HepG2 (cell line): ENCODE data around the gene ADGRB3. TPM values are rescaled to one million over a fixed set of nuclear protein-coding genes. Genes with fewer than 3 reads are reported as not detected.

Experiments
- ATAC-seq: fragments of 200-7000 bp; cut with Tn5 transposase; 3 replicates; pipeline ENCODE4 v1.9.1; 2020; ENCODE audit warnings: mild to moderate bottlenecking, moderate library complexity
- BruUV-seq: library from RNA; stranded (reverse); fragments of 400-500 nt; replicated peaks from 2 replicates; lab custom pipeline; 2021; lab: Mats Ljungman, UMichigan
- CTCF ChIA-PET: fragments of 300-600 bp; formaldehyde crosslinking; extraction: SDS; loops from one replicate; lab custom pipeline; 2021; ENCODE audit warnings: low total read pairs, inconsistent platforms, low intra/inter-chr PET ratio; lab: Yijun Ruan, JAX
- POLR2A ChIA-PET: fragments of 350-600 bp; sonication (Branson Sonifier 250); formaldehyde crosslinking; loops from one replicate; lab custom pipeline; 2020; ENCODE audit warnings: antibody characterized with exemption, inconsistent platforms; lab: Yijun Ruan, JAX
- DNase-seq: peaks from one replicate; pipeline ENCODE4 v3.0.0-alpha.2; 2015; ENCODE audit warnings: low spot score
- FAIRE-seq: peaks from 3 replicates; lab custom pipeline; 2011; peaks lifted over from hg19 to GRCh38; lab: Jason Lieb, UNC
- H2AFZ ChIP-seq: one replicate; pipeline ENCODE4 v1.6.1; 2011; ENCODE audit warnings: low read length, inconsistent platforms
- H3K27ac ChIP-seq: fragments of 300-600 bp; 3 replicates; pipeline ENCODE4 v1.8.0; 2011; ENCODE audit warnings: mixed run types, mild to moderate bottlenecking, mixed read lengths, low read length, inconsistent platforms; ENCODE audit not compliant: insufficient read depth; ENCODE audit errors: extremely low read length
- H3K27me3 ChIP-seq, 2 experiments: fragments of 200-600 bp in 1 of 2; 2 replicates in 1 of 2; 3 replicates in 1 of 2; pipeline versions ENCODE4 v1.6.0 to v1.8.0; 2011; ENCODE audit warnings: low read length in 2 of 2, mild to moderate bottlenecking in 2 of 2, moderate library complexity in 2 of 2, inconsistent platforms in 1 of 2; ENCODE audit not compliant: insufficient read depth in 2 of 2, control insufficient read depth in 1 of 2
- H3K36me3 ChIP-seq, 2 experiments: fragments of 200-600 bp in 1 of 2; replicated peaks in 1 of 2; 2 replicates in 1 of 2; 3 replicates in 1 of 2; pipeline versions ENCODE4 v1.5.1 to v1.8.0; 2011; ENCODE audit warnings: low read length in 2 of 2, inconsistent platforms in 1 of 2; ENCODE audit not compliant: insufficient read depth in 2 of 2, control insufficient read depth in 1 of 2
- H3K4me1 ChIP-seq: 2 replicates; pipeline ENCODE4 v1.5.1; 2012; ENCODE audit warnings: low read length, inconsistent platforms; ENCODE audit not compliant: insufficient read depth
- H3K4me2 ChIP-seq: 2 replicates; pipeline ENCODE4 v1.6.0; 2011; ENCODE audit warnings: low read depth, low read length, inconsistent platforms
- H3K4me3 ChIP-seq, 3 experiments: fragments of 200-600 bp in 1 of 3; sonication (generic), shearing (Covaris generic) in 1 of 3; replicated peaks in 1 of 3; 2 replicates each; pipeline ENCODE4 v1.5.1; 2011 to 2016; ENCODE audit warnings: low read length in 3 of 3, inconsistent platforms in 2 of 3, low read depth in 2 of 3, mild to moderate bottlenecking in 2 of 3, control low read depth in 1 of 3, mixed read lengths in 1 of 3; ENCODE audit not compliant: insufficient read depth in 1 of 3
- H3K79me2 ChIP-seq: one replicate; pipeline ENCODE4 v1.6.1; 2011; ENCODE audit warnings: low read length, inconsistent platforms; ENCODE audit not compliant: insufficient read depth
- H3K9ac ChIP-seq: 2 replicates; pipeline ENCODE4 v1.6.0; 2011; ENCODE audit warnings: mild to moderate bottlenecking, low read depth, low read length, inconsistent platforms; ENCODE audit not compliant: insufficient read depth
- H3K9me3 ChIP-seq: 2 replicates; pipeline ENCODE4 v1.5.1; 2012; ENCODE audit warnings: mild to moderate bottlenecking, low read length
- H4K20me1 ChIP-seq: 2 replicates; pipeline ENCODE4 v1.6.0; 2011; ENCODE audit warnings: inconsistent platforms, mild to moderate bottlenecking, low read length, moderate library complexity; ENCODE audit not compliant: insufficient read depth
- KLF13 ChIP-seq: sonication (generic); formaldehyde crosslinking; IDR thresholded peaks from 2 replicates; pipeline ENCODE4 v1.4.0; 2020; ENCODE audit warnings: mild to moderate bottlenecking, missing genetic modification reagents
- MATR3 ChIP-seq: sonication (generic); formaldehyde crosslinking; IDR thresholded peaks from 2 replicates; pipeline ENCODE4 v1.4.0; 2020; ENCODE audit warnings: missing genetic modification reagents
- MXI1 ChIP-seq: IDR thresholded peaks from 3 replicates; pipeline ENCODE4 v1.6.1; 2012; ENCODE audit warnings: low read depth, low read length, inconsistent platforms, borderline replicate concordance
- RXRB ChIP-seq: IDR thresholded peaks from 2 replicates; pipeline ENCODE4 v1.6.1; 2016; ENCODE audit warnings: borderline replicate concordance, missing genetic modification reagents, missing compliant biosample characterization
- SP140L ChIP-seq: sonication (generic); formaldehyde crosslinking; IDR thresholded peaks from 2 replicates; pipeline ENCODE4 v1.4.0; 2020; ENCODE audit warnings: missing genetic modification reagents, borderline replicate concordance
- ZNF12 ChIP-seq: sonication (generic); formaldehyde crosslinking; IDR thresholded peaks from 2 replicates; pipeline ENCODE4 v1.5.0; 2020; ENCODE audit warnings: missing genetic modification reagents
- ZNF570 ChIP-seq: sonication (generic); formaldehyde crosslinking; IDR thresholded peaks from 2 replicates; pipeline ENCODE4 v1.4.0; 2020; ENCODE audit warnings: mild to moderate bottlenecking, missing genetic modification reagents, borderline replicate concordance
- ZNF577 ChIP-seq: sonication (generic); formaldehyde crosslinking; IDR thresholded peaks from 2 replicates; pipeline ENCODE4 v1.4.0; 2020; ENCODE audit warnings: mild to moderate bottlenecking, low read depth, missing genetic modification reagents, borderline replicate concordance
- in situ Hi-C: cut with HindIII; loops from 2 replicates; pipeline ENCODE4 v1.10.0; 2017; ENCODE audit warnings: low pct_unique_long_range_greater_than_20kb; ENCODE audit not compliant: extremely low pct_ligation_motif_present
- intact Hi-C: fragments of 100-400 bp; cut with micrococcal nuclease; formaldehyde crosslinking; loops from one replicate; pipeline ENCODE4 v1.10.0; 2022; ENCODE audit not compliant: unreplicated experiment
- polyA plus RNA-seq, 8 experiments: library from polyadenylated mRNA; depleted of rRNA in 3 of 8; stranded (reverse) in 7 of 8; unstranded in 1 of 8; fragments of >200 nt; fragmentation: Illumina TruSeq in 4 of 8; extraction: Trizol in 4 of 8; gene quantifications; 2 replicates each; pipeline versions ENCODE4 v1.2.1 to v1.2.3, GENCODE V29; 2011 to 2016; ENCODE audit warnings: low read depth in 4 of 8, missing spikeins in 1 of 8, mixed read lengths in 1 of 8; ENCODE audit not compliant: insufficient read depth in 1 of 8
- total RNA-seq, 5 experiments: library from RNA; depleted of rRNA; stranded (reverse); fragments of >200 nt; fragmentation: Illumina TruSeq; extraction: Trizol; gene quantifications; 2 replicates each; pipeline ENCODE4 v1.2.3, GENCODE V29; 2016; ENCODE audit warnings: low read depth in 1 of 5
- TF ChIP-seq, protein P1 (sequence below): sonication (generic); formaldehyde crosslinking; IDR thresholded peaks from 2 replicates; pipeline ENCODE4 v1.9.0; 2021; ENCODE audit warnings: mild to moderate bottlenecking, missing genetic modification reagents
- TF ChIP-seq, protein P2 (sequence below): sonication (generic); formaldehyde crosslinking; IDR thresholded peaks from 2 replicates; pipeline ENCODE4 v1.4.0; 2020; ENCODE audit warnings: mild to moderate bottlenecking, low read depth, missing genetic modification reagents
- TF ChIP-seq, protein P3 (sequence below): sonication (generic); formaldehyde crosslinking; IDR thresholded peaks from 2 replicates; pipeline ENCODE4 v1.4.0; 2020; ENCODE audit warnings: missing genetic modification reagents, mild to moderate bottlenecking, borderline replicate concordance
- TF ChIP-seq, protein P4 (sequence below): sonication (generic); formaldehyde crosslinking; IDR thresholded peaks from 2 replicates; pipeline ENCODE4 v1.5.0; 2020; ENCODE audit warnings: missing genetic modification reagents, mild to moderate bottlenecking, borderline replicate concordance

Gene ADGRB3
- total and polyA plus RNA-seq, 2 of the 13 experiments (the other 11 are each of a cell fraction or from before 2014, with no cell fraction given): not detected

DNA sequence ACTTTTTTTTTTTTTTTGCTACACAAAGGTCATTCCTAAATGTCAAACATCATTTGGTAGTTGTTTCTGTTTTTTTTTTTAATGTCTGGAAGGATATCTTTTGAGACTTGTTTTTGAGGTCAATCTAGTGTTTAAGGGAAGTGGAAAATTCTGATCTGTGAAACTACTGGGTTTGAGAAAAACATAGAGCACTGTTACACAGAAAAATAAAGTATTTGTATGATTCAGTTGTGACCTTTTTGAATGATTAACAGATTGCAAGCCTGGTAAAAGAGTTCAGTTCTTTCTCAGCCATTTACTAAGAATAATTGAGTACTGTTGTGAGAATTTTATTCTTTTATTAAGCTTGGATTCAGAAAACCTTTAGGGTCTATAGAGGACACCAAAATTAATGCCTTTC is 276.7 kb downstream of the ADGRB3 start:
- Histone ChIP-seq H3K27me3 (no peaks in the 10 kb centered on the region), H3K27ac (no peak overlapping the region), H3K9me3 (no peaks in the 10 kb centered on the region), H2AFZ (no peak overlapping the region), H3K36me3 (no peaks in the 10 kb centered on the region), H3K4me3 (no peak overlapping the region), H3K9ac (no peak overlapping the region), H3K4me2 (no peak overlapping the region), H3K4me1 (no peaks in the 10 kb centered on the region), H3K79me2 (no peaks in the 10 kb centered on the region), H4K20me1 (no peaks in the 10 kb centered on the region)
- DNase-seq (no peak), FAIRE-seq (no peak), ATAC-seq (no peak)
- ChIA-PET POLR2A (no interaction called here), CTCF (no interaction called here)
- in situ Hi-C loops: no loop called here
- intact Hi-C loops: no loop called here
- no TSS peak for BruUV-seq
- TF ChIP-seq, protein P1, sequence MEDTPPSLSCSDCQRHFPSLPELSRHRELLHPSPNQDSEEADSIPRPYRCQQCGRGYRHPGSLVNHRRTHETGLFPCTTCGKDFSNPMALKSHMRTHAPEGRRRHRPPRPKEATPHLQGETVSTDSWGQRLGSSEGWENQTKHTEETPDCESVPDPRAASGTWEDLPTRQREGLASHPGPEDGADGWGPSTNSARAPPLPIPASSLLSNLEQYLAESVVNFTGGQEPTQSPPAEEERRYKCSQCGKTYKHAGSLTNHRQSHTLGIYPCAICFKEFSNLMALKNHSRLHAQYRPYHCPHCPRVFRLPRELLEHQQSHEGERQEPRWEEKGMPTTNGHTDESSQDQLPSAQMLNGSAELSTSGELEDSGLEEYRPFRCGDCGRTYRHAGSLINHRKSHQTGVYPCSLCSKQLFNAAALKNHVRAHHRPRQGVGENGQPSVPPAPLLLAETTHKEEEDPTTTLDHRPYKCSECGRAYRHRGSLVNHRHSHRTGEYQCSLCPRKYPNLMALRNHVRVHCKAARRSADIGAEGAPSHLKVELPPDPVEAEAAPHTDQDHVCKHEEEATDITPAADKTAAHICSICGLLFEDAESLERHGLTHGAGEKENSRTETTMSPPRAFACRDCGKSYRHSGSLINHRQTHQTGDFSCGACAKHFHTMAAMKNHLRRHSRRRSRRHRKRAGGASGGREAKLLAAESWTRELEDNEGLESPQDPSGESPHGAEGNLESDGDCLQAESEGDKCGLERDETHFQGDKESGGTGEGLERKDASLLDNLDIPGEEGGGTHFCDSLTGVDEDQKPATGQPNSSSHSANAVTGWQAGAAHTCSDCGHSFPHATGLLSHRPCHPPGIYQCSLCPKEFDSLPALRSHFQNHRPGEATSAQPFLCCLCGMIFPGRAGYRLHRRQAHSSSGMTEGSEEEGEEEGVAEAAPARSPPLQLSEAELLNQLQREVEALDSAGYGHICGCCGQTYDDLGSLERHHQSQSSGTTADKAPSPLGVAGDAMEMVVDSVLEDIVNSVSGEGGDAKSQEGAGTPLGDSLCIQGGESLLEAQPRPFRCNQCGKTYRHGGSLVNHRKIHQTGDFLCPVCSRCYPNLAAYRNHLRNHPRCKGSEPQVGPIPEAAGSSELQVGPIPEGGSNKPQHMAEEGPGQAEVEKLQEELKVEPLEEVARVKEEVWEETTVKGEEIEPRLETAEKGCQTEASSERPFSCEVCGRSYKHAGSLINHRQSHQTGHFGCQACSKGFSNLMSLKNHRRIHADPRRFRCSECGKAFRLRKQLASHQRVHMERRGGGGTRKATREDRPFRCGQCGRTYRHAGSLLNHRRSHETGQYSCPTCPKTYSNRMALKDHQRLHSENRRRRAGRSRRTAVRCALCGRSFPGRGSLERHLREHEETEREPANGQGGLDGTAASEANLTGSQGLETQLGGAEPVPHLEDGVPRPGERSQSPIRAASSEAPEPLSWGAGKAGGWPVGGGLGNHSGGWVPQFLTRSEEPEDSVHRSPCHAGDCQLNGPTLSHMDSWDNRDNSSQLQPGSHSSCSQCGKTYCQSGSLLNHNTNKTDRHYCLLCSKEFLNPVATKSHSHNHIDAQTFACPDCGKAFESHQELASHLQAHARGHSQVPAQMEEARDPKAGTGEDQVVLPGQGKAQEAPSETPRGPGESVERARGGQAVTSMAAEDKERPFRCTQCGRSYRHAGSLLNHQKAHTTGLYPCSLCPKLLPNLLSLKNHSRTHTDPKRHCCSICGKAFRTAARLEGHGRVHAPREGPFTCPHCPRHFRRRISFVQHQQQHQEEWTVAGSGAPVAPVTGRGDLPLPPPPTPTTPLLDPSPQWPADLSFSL (CRISPR knock-in tag): no peak
- TF ChIP-seq RXRB (no peak), SP140L (CRISPR knock-in tag) (no peak), MATR3 (CRISPR knock-in tag) (no peak), ZNF12 (no peak), KLF13 (CRISPR knock-in tag) (no peak), ZNF577 (CRISPR knock-in tag) (no peak), MXI1 (no peak), ZNF570 (no peak)
- TF ChIP-seq, protein P2, sequence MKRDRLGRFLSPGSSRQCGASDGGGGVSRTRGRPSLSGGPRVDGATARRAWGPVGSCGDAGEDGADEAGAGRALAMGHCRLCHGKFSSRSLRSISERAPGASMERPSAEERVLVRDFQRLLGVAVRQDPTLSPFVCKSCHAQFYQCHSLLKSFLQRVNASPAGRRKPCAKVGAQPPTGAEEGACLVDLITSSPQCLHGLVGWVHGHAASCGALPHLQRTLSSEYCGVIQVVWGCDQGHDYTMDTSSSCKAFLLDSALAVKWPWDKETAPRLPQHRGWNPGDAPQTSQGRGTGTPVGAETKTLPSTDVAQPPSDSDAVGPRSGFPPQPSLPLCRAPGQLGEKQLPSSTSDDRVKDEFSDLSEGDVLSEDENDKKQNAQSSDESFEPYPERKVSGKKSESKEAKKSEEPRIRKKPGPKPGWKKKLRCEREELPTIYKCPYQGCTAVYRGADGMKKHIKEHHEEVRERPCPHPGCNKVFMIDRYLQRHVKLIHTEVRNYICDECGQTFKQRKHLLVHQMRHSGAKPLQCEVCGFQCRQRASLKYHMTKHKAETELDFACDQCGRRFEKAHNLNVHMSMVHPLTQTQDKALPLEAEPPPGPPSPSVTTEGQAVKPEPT: no peak
- TF ChIP-seq, protein P3, sequence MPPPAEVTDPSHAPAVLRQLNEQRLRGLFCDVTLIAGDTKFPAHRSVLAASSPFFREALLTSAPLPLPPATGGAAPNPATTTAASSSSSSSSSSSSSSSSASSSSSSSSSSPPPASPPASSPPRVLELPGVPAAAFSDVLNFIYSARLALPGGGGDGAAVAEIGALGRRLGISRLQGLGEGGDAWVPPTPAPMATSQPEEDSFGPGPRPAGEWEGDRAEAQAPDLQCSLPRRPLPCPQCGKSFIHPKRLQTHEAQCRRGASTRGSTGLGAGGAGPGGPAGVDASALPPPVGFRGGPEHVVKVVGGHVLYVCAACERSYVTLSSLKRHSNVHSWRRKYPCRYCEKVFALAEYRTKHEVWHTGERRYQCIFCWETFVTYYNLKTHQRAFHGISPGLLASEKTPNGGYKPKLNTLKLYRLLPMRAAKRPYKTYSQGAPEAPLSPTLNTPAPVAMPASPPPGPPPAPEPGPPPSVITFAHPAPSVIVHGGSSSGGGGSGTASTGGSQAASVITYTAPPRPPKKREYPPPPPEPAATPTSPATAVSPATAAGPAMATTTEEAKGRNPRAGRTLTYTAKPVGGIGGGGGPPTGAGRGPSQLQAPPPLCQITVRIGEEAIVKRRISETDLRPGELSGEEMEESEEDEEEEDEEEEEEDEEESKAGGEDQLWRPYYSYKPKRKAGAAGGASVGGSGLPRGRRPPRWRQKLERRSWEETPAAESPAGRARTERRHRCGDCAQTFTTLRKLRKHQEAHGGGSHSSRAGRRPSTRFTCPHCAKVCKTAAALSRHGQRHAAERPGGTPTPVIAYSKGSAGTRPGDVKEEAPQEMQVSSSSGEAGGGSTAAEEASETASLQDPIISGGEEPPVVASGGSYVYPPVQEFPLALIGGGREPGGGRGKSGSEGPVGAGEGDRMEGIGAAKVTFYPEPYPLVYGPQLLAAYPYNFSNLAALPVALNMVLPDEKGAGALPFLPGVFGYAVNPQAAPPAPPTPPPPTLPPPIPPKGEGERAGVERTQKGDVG (CRISPR knock-in tag): no peak
- TF ChIP-seq, protein P4, sequence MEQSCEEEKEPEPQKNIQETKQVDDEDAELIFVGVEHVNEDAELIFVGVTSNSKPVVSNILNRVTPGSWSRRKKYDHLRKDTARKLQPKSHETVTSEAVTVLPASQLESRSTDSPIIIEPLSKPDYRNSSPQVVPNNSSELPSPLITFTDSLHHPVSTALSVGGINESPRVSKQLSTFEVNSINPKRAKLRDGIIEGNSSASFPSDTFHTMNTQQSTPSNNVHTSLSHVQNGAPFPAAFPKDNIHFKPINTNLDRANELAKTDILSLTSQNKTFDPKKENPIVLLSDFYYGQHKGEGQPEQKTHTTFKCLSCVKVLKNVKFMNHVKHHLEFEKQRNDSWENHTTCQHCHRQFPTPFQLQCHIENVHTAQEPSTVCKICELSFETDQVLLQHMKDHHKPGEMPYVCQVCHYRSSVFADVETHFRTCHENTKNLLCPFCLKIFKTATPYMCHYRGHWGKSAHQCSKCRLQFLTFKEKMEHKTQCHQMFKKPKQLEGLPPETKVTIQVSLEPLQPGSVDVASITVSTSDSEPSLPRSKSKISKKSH: no peak
